HepG2 (cell line): ENCODE results near the gene NOTUM. TPM values are rescaled to one million over a fixed set of nuclear protein-coding genes. Genes with fewer than 3 reads are reported as not detected.
A peak's percentile ranks its signal among the peaks of the same experiment; 100 is the strongest.

Source experiments
- ASH2L ChIP-seq: fragments of 300-600, 200-600 bp; sonication (generic); IDR thresholded peaks from 2 replicates; pipeline ENCODE4 v1.7.0; 2017; ENCODE audit warnings: low read depth, mild to moderate bottlenecking, moderate library complexity, mixed read lengths, low read length; ENCODE audit not compliant: insufficient read length
- ATM ChIP-seq: fragments of 450-650 bp; IDR thresholded peaks from 2 replicates; pipeline ENCODE4 v1.7.1; 2017; ENCODE audit warnings: mild to moderate bottlenecking, borderline replicate concordance
- CEBPB ChIP-seq: IDR thresholded peaks from 2 replicates; pipeline ENCODE4 v1.6.1; 2011; ENCODE audit warnings: low read depth, low read length, improper control_type of control experiment, borderline replicate concordance
- ETV6 ChIP-seq: sonication (generic); formaldehyde crosslinking; conservative IDR thresholded peaks from 2 replicates; pipeline ENCODE4 v1.4.0; 2020; ENCODE audit warnings: missing genetic modification reagents
- EZH2 ChIP-seq: conservative IDR thresholded peaks from 2 replicates; pipeline ENCODE4 v1.6.1; 2012; ENCODE audit warnings: mild to moderate bottlenecking, low read depth, low read length, moderate library complexity
- GFI1 ChIP-seq: sonication (generic); formaldehyde crosslinking; IDR thresholded peaks from 2 replicates; pipeline ENCODE4 v1.5.0; 2020; ENCODE audit warnings: missing genetic modification reagents, mild to moderate bottlenecking, borderline replicate concordance
- KAT2B ChIP-seq: fragments of 150-350 bp; IDR thresholded peaks from 2 replicates; pipeline ENCODE4 v1.6.1; 2014; ENCODE audit warnings: low read depth, low read length, borderline replicate concordance
- KDM3A ChIP-seq: IDR thresholded peaks from 2 replicates; pipeline ENCODE4 v1.6.1; 2018; ENCODE audit warnings: low read depth, missing compliant biosample characterization
- KLF12 ChIP-seq: sonication (generic); formaldehyde crosslinking; IDR thresholded peaks from 2 replicates; pipeline ENCODE4 v1.4.0; 2020; ENCODE audit warnings: missing genetic modification reagents, borderline replicate concordance
- MAFG ChIP-seq: sonication (generic); formaldehyde crosslinking; IDR thresholded peaks from 2 replicates; pipeline ENCODE4 v1.5.1; 2020; ENCODE audit warnings: mild to moderate bottlenecking, missing genetic modification reagents
- MIER2 ChIP-seq: IDR thresholded peaks from 2 replicates; pipeline ENCODE4 v1.6.1; 2016; ENCODE audit warnings: missing biosample characterization, missing genetic modification reagents
- MZF1 ChIP-seq: sonication (generic); formaldehyde crosslinking; IDR thresholded peaks from 2 replicates; pipeline ENCODE4 v1.8.1; 2023; ENCODE audit warnings: mild to moderate bottlenecking, missing genetic modification reagents, borderline replicate concordance
- PRPF4 ChIP-seq: fragments of 200-400 bp; formaldehyde crosslinking; IDR thresholded peaks from 2 replicates; pipeline ENCODE4 v1.6.1; 2016; ENCODE audit warnings: low read length, low read depth; ENCODE audit not compliant: poor library complexity, severe bottlenecking
- PTBP1 ChIP-seq: fragments of 200-400 bp; formaldehyde crosslinking; IDR thresholded peaks from 2 replicates; pipeline ENCODE4 v1.6.1; 2018; ENCODE audit warnings: low read length, low read depth; ENCODE audit not compliant: poor library complexity, severe bottlenecking
- RAD21 ChIP-seq: fragments of 450-650 bp; formaldehyde crosslinking; IDR thresholded peaks from 2 replicates; pipeline ENCODE4 v1.5.0; 2020; ENCODE audit warnings: mild to moderate bottlenecking
- RBM22 ChIP-seq: fragments of 200-400 bp; formaldehyde crosslinking; optimal IDR thresholded peaks from 2 replicates; pipeline ENCODE3; 2017; ENCODE audit warnings: mild to moderate bottlenecking, low read length, moderate library complexity
- RORA ChIP-seq: sonication (generic); formaldehyde crosslinking; IDR thresholded peaks from 2 replicates; pipeline ENCODE4 v1.5.0; 2020; ENCODE audit warnings: mild to moderate bottlenecking, missing genetic modification reagents, moderate library complexity
- SALL1 ChIP-seq: sonication (generic); formaldehyde crosslinking; IDR thresholded peaks from 2 replicates; pipeline ENCODE4 v1.8.0; 2022; ENCODE audit warnings: mild to moderate bottlenecking, missing genetic modification reagents
- SMC3 ChIP-seq: IDR thresholded peaks from 2 replicates; pipeline ENCODE4 v1.6.1; 2011; ENCODE audit warnings: low read length, improper control_type of control experiment
- TRIM24 ChIP-seq: sonication (generic); formaldehyde crosslinking; IDR thresholded peaks from 2 replicates; pipeline ENCODE4 v1.8.0; 2022; ENCODE audit warnings: mild to moderate bottlenecking, missing genetic modification reagents
- U2AF1 ChIP-seq: fragments of 200-400 bp; formaldehyde crosslinking; optimal IDR thresholded peaks from 2 replicates; pipeline ENCODE3; 2017; ENCODE audit warnings: mild to moderate bottlenecking, low read depth, low read length
- YEATS2 ChIP-seq: sonication (generic); formaldehyde crosslinking; IDR thresholded peaks from 2 replicates; pipeline ENCODE4 v1.4.0; 2020; ENCODE audit warnings: missing genetic modification reagents, borderline replicate concordance
- ZNF251 ChIP-seq: sonication (generic); formaldehyde crosslinking; IDR thresholded peaks from 2 replicates; pipeline ENCODE4 v1.9.0; 2021; ENCODE audit warnings: mild to moderate bottlenecking, missing genetic modification reagents
- ZNF260 ChIP-seq: sonication (generic); formaldehyde crosslinking; IDR thresholded peaks from 2 replicates; pipeline ENCODE4 v1.4.0; 2020; ENCODE audit warnings: missing genetic modification reagents, low read depth, mild to moderate bottlenecking, borderline replicate concordance
- ZNF281 ChIP-seq: sonication (generic); formaldehyde crosslinking; IDR thresholded peaks from 2 replicates; pipeline ENCODE4 v1.4.0; 2020; ENCODE audit warnings: missing genetic modification reagents, borderline replicate concordance
- ZNF550 ChIP-seq: sonication (generic); formaldehyde crosslinking; IDR thresholded peaks from 2 replicates; pipeline ENCODE4 v1.4.0; 2020; ENCODE audit warnings: mild to moderate bottlenecking, missing genetic modification reagents, borderline replicate concordance
- ZNF567 ChIP-seq: sonication (generic); formaldehyde crosslinking; IDR thresholded peaks from 2 replicates; pipeline ENCODE4 v1.8.1; 2023; ENCODE audit warnings: mild to moderate bottlenecking, missing genetic modification reagents, borderline replicate concordance
- ZNF747 ChIP-seq: sonication (generic); formaldehyde crosslinking; IDR thresholded peaks from 2 replicates; pipeline ENCODE4 v1.8.1; 2023; ENCODE audit warnings: missing genetic modification reagents, mild to moderate bottlenecking, borderline replicate concordance
- polyA plus RNA-seq, 8 experiments: library from polyadenylated mRNA; depleted of rRNA in 3 of 8; stranded (reverse) in 7 of 8; unstranded in 1 of 8; fragments of >200 nt; fragmentation: Illumina TruSeq in 4 of 8; extraction: Trizol in 4 of 8; gene quantifications; 2 replicates each; pipeline versions ENCODE4 v1.2.1 to v1.2.3, GENCODE V29; 2011 to 2016; ENCODE audit warnings: low read depth in 4 of 8, missing spikeins in 1 of 8, mixed read lengths in 1 of 8; ENCODE audit not compliant: insufficient read depth in 1 of 8
- total RNA-seq, 5 experiments: library from RNA; depleted of rRNA; stranded (reverse); fragments of >200 nt; fragmentation: Illumina TruSeq; extraction: Trizol; gene quantifications; 2 replicates each; pipeline ENCODE4 v1.2.3, GENCODE V29; 2016; ENCODE audit warnings: low read depth in 1 of 5
- TF ChIP-seq, protein P1 (sequence below): sonication (generic); formaldehyde crosslinking; IDR thresholded peaks from 2 replicates; pipeline ENCODE4 v1.5.0; 2020; ENCODE audit warnings: missing genetic modification reagents

The NOTUM gene
- total and polyA plus RNA-seq, 2 of the 13 experiments (the other 11 are each of a cell fraction or from before 2014, with no cell fraction given), result 150 to 160 TPM

DNA sequence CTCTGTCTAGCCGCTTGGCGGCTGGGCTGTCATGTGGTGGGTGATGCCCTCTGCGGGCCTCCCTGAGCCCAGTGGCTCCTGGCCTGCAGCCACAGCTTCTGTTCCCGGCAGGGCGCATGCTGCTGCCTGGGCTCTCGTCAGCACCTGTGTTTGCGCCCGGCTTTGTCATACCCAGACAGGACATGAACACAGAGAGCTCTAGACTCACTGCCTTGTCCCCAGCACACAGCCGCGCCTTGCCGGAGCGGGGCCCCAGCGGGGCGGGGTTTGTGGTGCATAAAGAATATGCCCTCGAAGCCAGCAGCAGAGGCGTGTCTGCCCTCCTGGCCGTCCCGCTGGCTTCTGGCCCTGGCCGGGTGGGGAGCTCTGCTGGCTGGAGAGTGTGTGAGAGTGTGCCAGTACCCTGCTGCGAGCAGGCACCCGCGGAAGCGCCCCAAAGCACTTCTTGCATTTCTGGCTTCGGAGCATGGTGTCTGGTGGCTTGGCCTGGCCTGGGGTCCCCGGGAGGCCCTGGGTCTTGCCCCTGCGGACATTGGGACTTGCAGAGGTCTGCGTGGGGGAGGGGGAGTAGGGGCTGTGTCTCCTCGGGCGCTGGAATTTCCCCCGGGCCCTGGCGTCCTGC is 30.8 kb upstream of the NOTUM start (continued):
- TF ChIP-seq MZF1 (CRISPR knock-in tag), result no peak
- no peak for TF ChIP-seq CEBPB
- TF ChIP-seq ASH2L, result peak; percentile 74
- TF ChIP-seq U2AF1, result peak; percentile 85
- peak; percentile 85; the same call in 1 of the 2 replicates for TF ChIP-seq ZNF281 (CRISPR knock-in tag)
- TF ChIP-seq GFI1 (CRISPR knock-in tag), result peak; percentile 36
- TF ChIP-seq MAFG (CRISPR knock-in tag), result no peak
- TF ChIP-seq KDM3A (CRISPR knock-in tag), result peak; percentile 86; the same call in 1 of the 2 replicates
- TF ChIP-seq ZNF260 (CRISPR knock-in tag), result no peak
- no peak for TF ChIP-seq TRIM24 (CRISPR knock-in tag)
- TF ChIP-seq RBM22, result no peak
- peak; percentile 60; the same call in 1 of the 2 replicates for TF ChIP-seq MIER2 (CRISPR knock-in tag)
- TF ChIP-seq, protein P1, sequence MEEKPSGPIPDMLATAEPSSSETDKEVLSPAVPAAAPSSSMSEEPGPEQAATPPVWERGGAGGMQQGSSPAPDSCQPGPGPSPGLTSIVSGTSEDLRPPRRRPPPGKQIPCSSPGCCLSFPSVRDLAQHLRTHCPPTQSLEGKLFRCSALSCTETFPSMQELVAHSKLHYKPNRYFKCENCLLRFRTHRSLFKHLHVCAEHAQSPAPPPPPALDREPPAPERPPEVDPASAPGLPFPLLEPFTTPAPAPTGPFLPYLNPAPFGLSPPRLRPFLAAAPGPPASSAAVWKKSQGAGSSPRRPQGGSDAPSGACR (CRISPR knock-in tag), result peak; percentile 84
- no peak for TF ChIP-seq KAT2B
- TF ChIP-seq ATM, result no peak
- no peak; the same call in 1 of the 2 replicates for TF ChIP-seq ZNF747 (CRISPR knock-in tag)
- TF ChIP-seq RORA, result peak; percentile 95; the same call in 1 of the 2 replicates
- no peak for TF ChIP-seq EZH2
- 0 out of 2 replicates have a peak, but pooled peaks have one; percentile 10 for TF ChIP-seq ZNF567 (CRISPR knock-in tag)
- peak; percentile 88 for TF ChIP-seq RAD21 (CRISPR knock-in tag)
- peak; percentile 81; the same call in 1 of the 2 replicates for TF ChIP-seq YEATS2
- TF ChIP-seq ZNF251, result no peak
- TF ChIP-seq PRPF4, result no peak
- TF ChIP-seq ETV6, result peak; percentile 47; the same call in 1 of the 2 replicates
- peak; percentile 84 for TF ChIP-seq PTBP1
- TF ChIP-seq KLF12 (CRISPR knock-in tag), result peak; percentile 70; the same call in 1 of the 2 replicates
- TF ChIP-seq SMC3, result peak; percentile 40; the same call in 1 of the 2 replicates
- no peak for TF ChIP-seq ZNF550 (CRISPR knock-in tag)
- peak; percentile 49; the same call in 1 of the 2 replicates for TF ChIP-seq SALL1 (CRISPR knock-in tag)
